Skeletal muscle tissue (tissue), 5 donors: Measurements from ENCODE around the gene FIGNL1. TPM values are rescaled to one million over a fixed set of nuclear protein-coding genes. Genes with fewer than 3 reads are reported as not detected.

Experiments used
- H3K27ac ChIP-seq: one replicate; pipeline ENCODE4 v1.7.0; 2013; ENCODE audit warnings: mild to moderate bottlenecking, low read depth, low read length, inconsistent platforms
- H3K27me3 ChIP-seq, 3 donors: one replicate each; pipeline ENCODE4 v1.7.0; 2013; ENCODE audit warnings: low read length in 3 of 3; ENCODE audit not compliant: control insufficient read depth in 3 of 3, insufficient read depth in 3 of 3
- H3K36me3 ChIP-seq, 3 donors: one replicate each; pipeline ENCODE4 v1.7.0; 2013; ENCODE audit warnings: low read length in 3 of 3; ENCODE audit not compliant: control insufficient read depth in 3 of 3, insufficient read depth in 3 of 3
- H3K4me1 ChIP-seq, 3 donors: one replicate each; pipeline ENCODE4 v1.7.0; 2013; ENCODE audit warnings: low read length in 3 of 3, mild to moderate bottlenecking in 3 of 3; ENCODE audit not compliant: control insufficient read depth in 3 of 3, insufficient read depth in 3 of 3
- H3K4me3 ChIP-seq, 3 donors: one replicate each; pipeline ENCODE4 v1.7.0; 2013; ENCODE audit warnings: low read length in 3 of 3
- H3K9ac ChIP-seq, 3 donors: one replicate each; pipeline ENCODE4 v1.7.0; 2013; ENCODE audit warnings: low read length in 3 of 3, mild to moderate bottlenecking in 3 of 3, moderate library complexity in 2 of 3, low read depth in 1 of 3
- H3K9me3 ChIP-seq, 3 donors: one replicate each; pipeline ENCODE4 v1.7.0; 2013; ENCODE audit warnings: low read length in 3 of 3; ENCODE audit not compliant: control insufficient read depth in 3 of 3
- small RNA-seq: library from RNA; depleted of rRNA; stranded (forward); fragments of <200 nt; gene quantifications from one replicate; pipeline ENCODE3, GENCODE V24; 2014
- total RNA-seq: library from RNA; depleted of rRNA; stranded (reverse); fragments of >200 nt; gene quantifications from one replicate; pipeline ENCODE4 v1.2.3, GENCODE V29; 2014
- donor health status: Osteomylitis.

The FIGNL1 gene
- total RNA-seq, 1 donor from 2014 or later = 14.6 TPM

- peak overlapping the region in 1 of 3 donors; percentile 13 for H3K4me3 ChIP-seq
- H3K9me3 ChIP-seq = no peaks in the 10 kb centered on the region
- H3K36me3 ChIP-seq = no peaks in the 10 kb centered on the region
- no peak overlapping the region for H3K9ac ChIP-seq
- peaks cover 30 to 40% (median 36%) of the 10 kb centered on the region in 3 donors for H3K27me3 ChIP-seq
- H3K27ac ChIP-seq = no peak overlapping the region
- H3K4me1 ChIP-seq = no peaks in the 10 kb centered on the region
Observed at GRCh38 chr7:50400114-50400513, 50.0 kb downstream of the FIGNL1 start.

- H3K9me3 ChIP-seq = no peaks in the 10 kb centered on the region
- H3K27me3 ChIP-seq = peaks cover 30 to 38% (median 36%) of the 10 kb centered on the region in 3 donors
- no peaks in the 10 kb centered on the region for H3K4me1 ChIP-seq
- H3K27ac ChIP-seq = no peak overlapping the region
- H3K36me3 ChIP-seq = no peaks in the 10 kb centered on the region
- no peak overlapping the region for H3K4me3 ChIP-seq
- no peak overlapping the region for H3K9ac ChIP-seq
Observed at GRCh38 chr7:50399635-50400034, 50.5 kb downstream of the FIGNL1 start.

GRCh38 chr7:50399206-50399605, 50.9 kb downstream of the FIGNL1 start:
- peaks cover 30 to 38% (median 34%) of the 10 kb centered on the region in 3 donors for H3K27me3 ChIP-seq
- no peak overlapping the region for H3K4me3 ChIP-seq

GRCh38 chr7:50397971-50398324, 52.2 kb downstream of the FIGNL1 start:
- no peaks in the 10 kb centered on the region for H3K36me3 ChIP-seq
- no peak overlapping the region for H3K27ac ChIP-seq
- H3K9me3 ChIP-seq = no peaks in the 10 kb centered on the region
- H3K4me3 ChIP-seq = no peak overlapping the region
- no peak overlapping the region for H3K9ac ChIP-seq
- H3K4me1 ChIP-seq = no peaks in the 10 kb centered on the region
- H3K27me3 ChIP-seq = peaks cover 24 to 44% (median 30%) of the 10 kb centered on the region in 3 donors

More at GRCh38 chr7:50399206-50399605, 50.9 kb downstream of the FIGNL1 start:
- Histone ChIP-seq H3K9me3 (no peaks in the 10 kb centered on the region), H3K9ac (no peak overlapping the region), H3K36me3 (no peaks in the 10 kb centered on the region), H3K4me1 (no peaks in the 10 kb centered on the region), H3K27ac (no peak overlapping the region)

GRCh38 chr7:50397320-50397970, 52.7 kb downstream of the FIGNL1 start:
- no peaks in the 10 kb centered on the region for H3K9me3 ChIP-seq
- no peak overlapping the region for H3K27ac ChIP-seq
- H3K27me3 ChIP-seq = peaks cover 24 to 45% (median 30%) of the 10 kb centered on the region in 3 donors
- no peaks in the 10 kb centered on the region for H3K36me3 ChIP-seq
- no peaks in the 10 kb centered on the region for H3K4me1 ChIP-seq
- H3K4me3 ChIP-seq = no peak overlapping the region
- H3K9ac ChIP-seq = no peak overlapping the region

- Histone ChIP-seq H3K36me3 (no peaks in the 10 kb centered on the region), H3K4me3 (no peak overlapping the region), H3K9ac (no peak overlapping the region), H3K9me3 (no peaks in the 10 kb centered on the region), H3K27ac (no peak overlapping the region), H3K4me1 (no peaks in the 10 kb centered on the region), H3K27me3 (peaks cover 19 to 39% (median 25%) of the 10 kb centered on the region in 3 donors)
Observed at GRCh38 chr7:50396856-50397255, 53.3 kb downstream of the FIGNL1 start.

GRCh38 chr7:50394315-50394714, 55.8 kb downstream of the FIGNL1 start:
- Histone ChIP-seq H3K4me3 (no peak overlapping the region), H3K4me1 (no peaks in the 10 kb centered on the region), H3K27ac (no peak overlapping the region), H3K27me3 (peaks cover 0 to 20% (median 4%) of the 10 kb centered on the region in 3 donors), H3K9ac (no peak overlapping the region), H3K9me3 (no peaks in the 10 kb centered on the region), H3K36me3 (no peaks in the 10 kb centered on the region)

Small RNA genes lying within 50 kb of the gene (small RNA-seq; reads per million reads assigned to genes)
- gene RNU6-1091P = not detected

Other genes with a start within 250 kb of the FIGNL1 start
- 2.1 TPM for gene IKZF1, start 145.6 kb downstream of the FIGNL1 start, total RNA-seq
- gene DDC, start 115.1 kb upstream of the FIGNL1 start, total RNA-seq = 0.52 TPM